ENCODE measurements around the gene PCNX4. TPM values are rescaled to one million over a fixed set of nuclear protein-coding genes. Genes with fewer than 3 reads are reported as not detected.

The PCNX4 gene
- total RNA-seq, 1 experiment from 2014 or later, result 117 TPM

- peaks cover 7% of the 10 kb centered on the region for H3F3A ChIP-seq (ENCODE audit: low read length, unreplicated experiment)
- H3K4me1 ChIP-seq (ENCODE audit: insufficient read depth, low read length), result peaks cover 39% of the 10 kb centered on the region
- ChIA-PET POLR2A (ENCODE audit: unreplicated experiment) (no interaction called here), CTCF (interaction anchor here (0.6 kb wide), 1 partner anchor 11 kb away, joined by 3 read pairs; no protein-coding TSS in a partner anchor)
- peak overlapping the region; percentile 16; the same call in 1 of the 2 replicates for H3K9ac ChIP-seq (ENCODE audit: low read length)
- no peaks in the 10 kb centered on the region for H4K20me1 ChIP-seq (ENCODE audit: low read length)
- no peak for TF ChIP-seq CTCF (conservative IDR thresholded peaks at IDR 0.05; ENCODE audit: low read depth, low read length)
- TF ChIP-seq EZH2phosphoT487 (IDR thresholded peaks at IDR 0.05; ENCODE audit: borderline replicate concordance, low read length), result no peak
- TF ChIP-seq EZH2 (IDR thresholded peaks at IDR 0.05; ENCODE audit: low read length, unreplicated experiment), result no peak
- BruUV-seq (replicated peaks), result no TSS peak
- H3K27me3 ChIP-seq (ENCODE audit: low read length), result no peaks in the 10 kb centered on the region
- H3K9me2 ChIP-seq (replicated peaks; ENCODE audit: low read length), result no peaks in the 10 kb centered on the region
- H3K79me2 ChIP-seq (ENCODE audit: low read length), result no peaks in the 10 kb centered on the region
- peak overlapping the region; percentile 52 for H3K4me2 ChIP-seq (ENCODE audit: low read length)
- DNase-seq, result no peak
- no peaks in the 10 kb centered on the region for H3K36me3 ChIP-seq (ENCODE audit: low read depth, low read length)
- no peak for ATAC-seq
- intact Hi-C loops (cut with micrococcal nuclease), result loop anchor here (5.0 kb wide), 1 partner anchor 1442 kb away; no protein-coding TSS in a partner anchor
- H3K4me3 ChIP-seq (ENCODE audit: low read length), result no peak overlapping the region
- H3K27ac ChIP-seq (ENCODE audit: low read length), result peak overlapping the region; percentile 80
- peak overlapping the region; percentile 3; the same call in 1 of the 2 replicates for H2AFZ ChIP-seq (ENCODE audit: low read length)
- no peaks in the 10 kb centered on the region for H3K9me3 ChIP-seq (ENCODE audit: low read length)
These were observed 82.9 kb downstream of the PCNX4 start for GRCh38 chr14:60174352-60175254.

- ChIA-PET CTCF (interaction anchor here (0.6 kb wide), 1 partner anchor 12 kb away, joined by 3 read pairs; no protein-coding TSS in a partner anchor), POLR2A (ENCODE audit: unreplicated experiment) (interaction anchor here (0.5 kb wide), 1 partner anchor 9 kb away, joined by 3 read pairs; no protein-coding TSS in a partner anchor)
- H3K36me3 ChIP-seq (ENCODE audit: low read depth, low read length), result no peaks in the 10 kb centered on the region
- H2AFZ ChIP-seq (ENCODE audit: low read length), result peak overlapping the region; percentile 29
- peak overlapping the region; percentile 80 for H3K27ac ChIP-seq (ENCODE audit: low read length)
- ATAC-seq (peak; percentile 34), DNase-seq (peak; percentile 100)
- no peaks in the 10 kb centered on the region for H3K9me3 ChIP-seq (ENCODE audit: low read length)
- H3K4me1 ChIP-seq (ENCODE audit: insufficient read depth, low read length), result peaks cover 46% of the 10 kb centered on the region
- no TSS peak for BruUV-seq (replicated peaks)
- intact Hi-C loops (cut with micrococcal nuclease), result loop anchor here (5.0 kb wide), 1 partner anchor 1443 kb away; no protein-coding TSS in a partner anchor
- H3K4me2 ChIP-seq (ENCODE audit: low read length), result peak overlapping the region; percentile 52
- peak overlapping the region; percentile 5; the same call in 1 of the 2 replicates for H3K4me3 ChIP-seq (ENCODE audit: low read length)
- H4K20me1 ChIP-seq (ENCODE audit: low read length), result no peaks in the 10 kb centered on the region
- TF ChIP-seq EZH2 (IDR thresholded peaks at IDR 0.05; ENCODE audit: low read length, unreplicated experiment) (no peak), EZH2phosphoT487 (IDR thresholded peaks at IDR 0.05; ENCODE audit: borderline replicate concordance, low read length) (no peak), CTCF (conservative IDR thresholded peaks at IDR 0.05; ENCODE audit: low read depth, low read length) (no peak)
- H3K9ac ChIP-seq (ENCODE audit: low read length), result peak overlapping the region; percentile 36
- no peaks in the 10 kb centered on the region for H3K27me3 ChIP-seq (ENCODE audit: low read length)
- H3F3A ChIP-seq (ENCODE audit: low read length, unreplicated experiment), result peaks cover 13% of the 10 kb centered on the region
- H3K9me2 ChIP-seq (replicated peaks; ENCODE audit: low read length), result no peaks in the 10 kb centered on the region
- no peaks in the 10 kb centered on the region for H3K79me2 ChIP-seq (ENCODE audit: low read length)
These were observed 83.7 kb downstream of the PCNX4 start for GRCh38 chr14:60175255-60175902.

Data from PC-3 (cell line).